Fibroblast of villous mesenchyme (primary cell): ENCODE results near the gene TSEN15. TPM values are rescaled to one million over a fixed set of nuclear protein-coding genes. Genes with fewer than 3 reads are reported as not detected.

Source experiments
- DNase-seq: peaks from one replicate; pipeline ENCODE4 v3.0.0-alpha.2; 2010; ENCODE audit warnings: low read depth
- H3K4me3 ChIP-seq: 2 replicates; pipeline ENCODE4 v1.5.1; 2011; ENCODE audit warnings: low read depth, mild to moderate bottlenecking, low read length
- CTCF ChIP-seq: IDR thresholded peaks from 2 replicates; pipeline ENCODE4 v1.5.1; 2012; ENCODE audit warnings: low read depth, mild to moderate bottlenecking, low read length; ENCODE audit not compliant: insufficient read depth
- total RNA-seq: library from RNA; depleted of rRNA; stranded (reverse); fragments of >200 nt; gene quantifications from 2 replicates; pipeline ENCODE4 v1.2.3, GENCODE V29; 2012

TSEN15 gene
- 53.5 and 58.0 TPM in 2 replicates for total RNA-seq

- no peak for TF ChIP-seq CTCF
These were observed at the start of gene TSEN15 for GRCh38 chr1:184051485-184052193. Gene TSEN15, plus strand, starts transcription at chr1:184051730. Its CDS starts 26 bp downstream, at chr1:184051756.

GRCh38 chr1:184002071-184002470 is 49.5 kb upstream of the TSEN15 start:
- peak; percentile 73 for DNase-seq
- TF ChIP-seq CTCF, result no peak
- no peak overlapping the region for H3K4me3 ChIP-seq

More at GRCh38 chr1:184051485-184052193, at the start of gene TSEN15:
- peak within 1 kb of the TSS; percentile 85 for H3K4me3 ChIP-seq
- DNase-seq, result peak; percentile 83

- no peak for DNase-seq
- no peak for TF ChIP-seq CTCF
- H3K4me3 ChIP-seq, result no peak overlapping the region
These were observed 46.6 kb upstream of the TSEN15 start for GRCh38 chr1:184004935-184005334.

- DNase-seq, result no peak
- no peak for TF ChIP-seq CTCF
- H3K4me3 ChIP-seq, result no peak overlapping the region
These were observed 46.0 kb upstream of the TSEN15 start for GRCh38 chr1:184005506-184005905.

GRCh38 chr1:184010788-184011187 is 40.7 kb upstream of the TSEN15 start:
- DNase-seq, result no peak
- no peak overlapping the region for H3K4me3 ChIP-seq
- no peak for TF ChIP-seq CTCF

GRCh38 chr1:184012187-184012586 is 39.3 kb upstream of the TSEN15 start:
- TF ChIP-seq CTCF, result no peak
- no peak overlapping the region for H3K4me3 ChIP-seq
- no peak for DNase-seq

- DNase-seq, result no peak
- no peak for TF ChIP-seq CTCF
- H3K4me3 ChIP-seq, result no peak overlapping the region
These were observed 37.3 kb upstream of the TSEN15 start for GRCh38 chr1:184014271-184014670.
